Esophagus squamous epithelium (tissue), 4 donors: ENCODE results near the gene CPED1.

Experiments used
- POLR2A ChIP-seq, 4 donors: fragments of 450-650 bp; IDR thresholded peaks; one replicate each; pipeline ENCODE4 v1.6.1; 2017; ENCODE audit warnings: antibody characterized with exemption in 4 of 4, mild to moderate bottlenecking in 4 of 4, moderate library complexity in 3 of 4
- TF ChIP-seq, protein P1 (sequence below), 6 experiments: fragments of 450-650 bp in 4 of 6; fragments of 200-600 bp in 2 of 6; sonication (generic) in 2 of 6; IDR thresholded peaks; one replicate each; pipeline ENCODE4 v1.5.1; 2016 to 2019; ENCODE audit warnings: antibody characterized with exemption in 6 of 6, mild to moderate bottlenecking in 4 of 6, moderate library complexity in 4 of 6

- TF ChIP-seq, protein P1, sequence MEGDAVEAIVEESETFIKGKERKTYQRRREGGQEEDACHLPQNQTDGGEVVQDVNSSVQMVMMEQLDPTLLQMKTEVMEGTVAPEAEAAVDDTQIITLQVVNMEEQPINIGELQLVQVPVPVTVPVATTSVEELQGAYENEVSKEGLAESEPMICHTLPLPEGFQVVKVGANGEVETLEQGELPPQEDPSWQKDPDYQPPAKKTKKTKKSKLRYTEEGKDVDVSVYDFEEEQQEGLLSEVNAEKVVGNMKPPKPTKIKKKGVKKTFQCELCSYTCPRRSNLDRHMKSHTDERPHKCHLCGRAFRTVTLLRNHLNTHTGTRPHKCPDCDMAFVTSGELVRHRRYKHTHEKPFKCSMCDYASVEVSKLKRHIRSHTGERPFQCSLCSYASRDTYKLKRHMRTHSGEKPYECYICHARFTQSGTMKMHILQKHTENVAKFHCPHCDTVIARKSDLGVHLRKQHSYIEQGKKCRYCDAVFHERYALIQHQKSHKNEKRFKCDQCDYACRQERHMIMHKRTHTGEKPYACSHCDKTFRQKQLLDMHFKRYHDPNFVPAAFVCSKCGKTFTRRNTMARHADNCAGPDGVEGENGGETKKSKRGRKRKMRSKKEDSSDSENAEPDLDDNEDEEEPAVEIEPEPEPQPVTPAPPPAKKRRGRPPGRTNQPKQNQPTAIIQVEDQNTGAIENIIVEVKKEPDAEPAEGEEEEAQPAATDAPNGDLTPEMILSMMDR (IDR thresholded peaks at IDR 0.05): no peak
- TF ChIP-seq POLR2A (IDR thresholded peaks at IDR 0.05): no peak
Observed at GRCh38 chr7:121072826-121073225, 84.3 kb downstream of the CPED1 start.
